Endothelial cell of umbilical vein (primary cell): ENCODE measurements around the gene MESP1. TPM values are rescaled to one million over a fixed set of nuclear protein-coding genes. Genes with fewer than 3 reads are reported as not detected.

ENCODE experiments used
- BruUV-seq: library from RNA; stranded (reverse); fragments of 400-500 nt; replicated peaks from 2 replicates; lab custom pipeline; 2021; lab: Mats Ljungman, UMichigan
- CTCF ChIA-PET: fragments of 300-600, 350-600 bp; sonication (Branson Sonifier 250); formaldehyde crosslinking; loops from one replicate; lab custom pipeline; 2021; ENCODE audit warnings: antibody characterized with exemption, inconsistent platforms; lab: Charles Lee
- POLR2A ChIA-PET: fragments of 300-600, 350-600 bp; sonication (Branson Sonifier 250); formaldehyde crosslinking; loops from one replicate; lab custom pipeline; 2021; ENCODE audit warnings: antibody characterized with exemption, inconsistent platforms; lab: Charles Lee
- DNase-seq: peaks from one replicate; pipeline ENCODE4 v3.0.0-alpha.2; 2011; ENCODE audit warnings: low read depth, low spot score
- FAIRE-seq: peaks from 2 replicates; lab custom pipeline; 2011; peaks lifted over from hg19 to GRCh38; lab: Jason Lieb, UNC
- H2AFZ ChIP-seq: 2 replicates; pipeline ENCODE4 v1.6.0; 2012; ENCODE audit warnings: low read depth, low read length, control low read depth, inconsistent platforms
- H3K27ac ChIP-seq: 2 replicates; pipeline ENCODE4 v1.5.1; 2011; ENCODE audit warnings: low read depth, mild to moderate bottlenecking, control low read depth, low read length, moderate library complexity; ENCODE audit not compliant: insufficient read depth
- H3K27me3 ChIP-seq, 2 experiments: 2 replicates each; pipeline versions ENCODE4 v1.6.0 to v1.6.1; 2011; ENCODE audit warnings: low read length in 2 of 2, mixed read lengths in 1 of 2; ENCODE audit not compliant: control insufficient read depth in 2 of 2, insufficient read depth in 2 of 2
- H3K36me3 ChIP-seq, 2 experiments: 2 replicates in 1 of 2; 3 replicates in 1 of 2; pipeline ENCODE4 v1.5.1; 2011; ENCODE audit warnings: low read length in 2 of 2, mild to moderate bottlenecking in 1 of 2, moderate library complexity in 1 of 2; ENCODE audit not compliant: control insufficient read depth in 2 of 2, insufficient read depth in 2 of 2; ENCODE audit errors: extremely low read depth in 1 of 2
- H3K4me1 ChIP-seq: 3 replicates; pipeline ENCODE4 v1.5.1; 2011; ENCODE audit warnings: mild to moderate bottlenecking, low read length; ENCODE audit not compliant: control insufficient read depth, insufficient read depth; ENCODE audit errors: extremely low read depth
- H3K4me2 ChIP-seq: 2 replicates; pipeline ENCODE4 v1.6.1; 2011; ENCODE audit warnings: low read length, control low read depth, mixed read lengths; ENCODE audit not compliant: insufficient read depth
- H3K4me3 ChIP-seq, 3 experiments: fragments of 200-600 bp in 1 of 3; sonication (generic), shearing (Covaris generic) in 1 of 3; replicated peaks in 1 of 3; 2 replicates each; pipeline ENCODE4 v1.5.1; 2011 to 2016; ENCODE audit warnings: control low read depth in 3 of 3, low read length in 3 of 3, mild to moderate bottlenecking in 2 of 3, inconsistent platforms in 1 of 3, low read depth in 1 of 3, moderate library complexity in 1 of 3; ENCODE audit not compliant: insufficient read depth in 1 of 3
- H3K79me2 ChIP-seq: 2 replicates; pipeline ENCODE4 v1.6.0; 2012; ENCODE audit warnings: low read length, inconsistent platforms; ENCODE audit not compliant: control insufficient read depth, insufficient read depth
- H3K9ac ChIP-seq: replicated peaks from 2 replicates; pipeline ENCODE3; 2011; ENCODE audit warnings: low read length, control low read depth; ENCODE audit not compliant: insufficient read depth; ENCODE audit errors: extremely low read depth
- H3K9me1 ChIP-seq: replicated peaks from 3 replicates; pipeline ENCODE4 v1.6.0; 2011; ENCODE audit warnings: mild to moderate bottlenecking, low read length; ENCODE audit not compliant: control insufficient read depth, insufficient read depth; ENCODE audit errors: extremely low read depth
- H3K9me3 ChIP-seq: replicated peaks from 2 replicates; pipeline ENCODE4 v1.5.1; 2012; ENCODE audit warnings: low read length, inconsistent platforms; ENCODE audit not compliant: control insufficient read depth, insufficient read depth
- H4K20me1 ChIP-seq: replicated peaks from 2 replicates; pipeline ENCODE3; 2011; ENCODE audit warnings: mild to moderate bottlenecking, low read length; ENCODE audit not compliant: control insufficient read depth, insufficient read depth; ENCODE audit errors: extremely low read depth
- CTCF ChIP-seq, 2 donors: IDR thresholded peaks; 1 replicate in 1 of 2; 2 replicates in 1 of 2; pipeline ENCODE4 v1.5.1; 2011; ENCODE audit warnings: low read length in 2 of 2, mild to moderate bottlenecking in 2 of 2, moderate library complexity in 2 of 2, control low read depth in 1 of 2, inconsistent platforms in 1 of 2, low read depth in 1 of 2; ENCODE audit not compliant: insufficient read depth in 1 of 2; ENCODE audit errors: extremely low read depth in 1 of 2
- EZH2 ChIP-seq: IDR thresholded peaks from 2 replicates; pipeline ENCODE4 v1.6.1; 2012; ENCODE audit warnings: borderline replicate concordance, low read depth, mild to moderate bottlenecking, moderate library complexity, low read length, inconsistent platforms; ENCODE audit not compliant: severe bottlenecking
- FOS ChIP-seq: IDR thresholded peaks from 2 replicates; pipeline ENCODE4 v1.6.1; 2011; ENCODE audit warnings: mild to moderate bottlenecking, low read length, moderate library complexity, borderline replicate concordance; ENCODE audit not compliant: insufficient read depth
- GATA2 ChIP-seq: IDR thresholded peaks from 2 replicates; pipeline ENCODE4 v1.7.0; 2011; ENCODE audit warnings: low read depth, mild to moderate bottlenecking, moderate library complexity, mixed read lengths, low read length; ENCODE audit not compliant: insufficient read length, insufficient read depth
- JUN ChIP-seq: IDR thresholded peaks from 2 replicates; pipeline ENCODE4 v1.6.1; 2011; ENCODE audit warnings: borderline replicate concordance, low read depth; ENCODE audit not compliant: insufficient read length, insufficient read depth
- MAX ChIP-seq: IDR thresholded peaks from 2 replicates; pipeline ENCODE4 v1.6.1; 2011; ENCODE audit not compliant: insufficient read depth, insufficient read length
- MYC ChIP-seq: IDR thresholded peaks from one replicate; pipeline ENCODE4 v1.6.1; 2011; ENCODE audit warnings: mild to moderate bottlenecking, low read depth, low read length
- POLR2A ChIP-seq: IDR thresholded peaks from 2 replicates; pipeline ENCODE4 v1.6.1; 2012; ENCODE audit warnings: low read depth, mild to moderate bottlenecking, control low read depth, low read length
- POLR2AphosphoS5 ChIP-seq: IDR thresholded peaks from 2 replicates; pipeline ENCODE4 v1.6.1; 2012; ENCODE audit warnings: low read depth, mild to moderate bottlenecking, control low read depth, low read length, moderate library complexity; ENCODE audit not compliant: insufficient read depth
- dilution Hi-C: fragments of 300-500 bp; cut with MboI; formaldehyde crosslinking; loops from one replicate; pipeline ENCODE4 v1.15.0; 2019; ENCODE audit warnings: low sequenced_read_pairs; ENCODE audit not compliant: extremely low pct_ligation_motif_present
- intact Hi-C: fragments of 100-400 bp; cut with micrococcal nuclease; formaldehyde crosslinking; loops from one replicate; pipeline ENCODE4 v1.10.0; 2022
- polyA plus RNA-seq, 4 experiments: library from polyadenylated mRNA; depleted of rRNA in 3 of 4; stranded (reverse) in 3 of 4; unstranded in 1 of 4; fragments of >200 nt; gene quantifications; 2 replicates each; pipeline versions ENCODE4 v1.2.1 to v1.2.3, GENCODE V29; 2011 to 2012; ENCODE audit warnings: missing spikeins in 1 of 4
- total RNA-seq: library from RNA; stranded (reverse); gene quantifications from 2 replicates; pipeline ENCODE4 v1.2.3, GENCODE V29; 2021

Gene MESP1
- total and polyA plus RNA-seq, 2 donors (not counting 3 experiments of a cell fraction or from before 2014, with no cell fraction given) = 0.68 to 1.7 TPM

- Histone ChIP-seq H3K4me1 (no peaks in the 10 kb centered on the region), H3K9me1 (no peaks in the 10 kb centered on the region), H3K9ac (no peak overlapping the region), H2AFZ (no peak overlapping the region), H3K4me3 (no peak overlapping the region), H3K36me3 (no peaks in the 10 kb centered on the region), H3K27me3 (peaks cover 3 to 10% of the 10 kb centered on the region in 2 experiments), H3K9me3 (no peaks in the 10 kb centered on the region), H3K79me2 (no peaks in the 10 kb centered on the region), H3K27ac (no peak overlapping the region), H4K20me1 (no peaks in the 10 kb centered on the region), H3K4me2 (no peak overlapping the region)
- intact Hi-C loops = no loop called here
- TF ChIP-seq CTCF (IDR thresholded peaks at IDR 0.05; ENCODE audit: extremely low read depth in 1 of 2, insufficient read depth in 1 of 2, low read depth in 1 of 2, low read length in 2 of 2) (no peak), JUN (no peak), FOS (no peak), GATA2 (no peak), POLR2AphosphoS5 (no peak), MAX (no peak), POLR2A (no peak), EZH2 (no peak), MYC (no peak)
- dilution Hi-C loops = no loop called here
- BruUV-seq = no TSS peak
- ChIA-PET POLR2A (no interaction called here), CTCF (interaction anchor here (0.7 to 1.9 kb wide), 5 partner anchors 18 to 147 kb away, joined by 3 to 5 read pairs (median 3); no protein-coding TSS in a partner anchor)
- DNase-seq (no peak), FAIRE-seq (no peak)
Measured at GRCh38 chr15:89743594-89743993, 7.5 kb downstream of the MESP1 start.
